C1 segment of cervical spinal cord (tissue), 14 donors: Measurements from ENCODE around the gene TBX10.
"Not testable (repeated sequence)": the region's sequence is repeated elsewhere in the genome, so short reads cannot be mapped to it uniquely, and the experiment has no call there.

Experiments used
- DNase-seq, 14 donors: peaks; one replicate each; lab custom pipeline; 2025; lab: John Stamatoyannopoulos, UW

TBX10 gene

GRCh38 chr11:67664696-67665540 is 25.4 kb upstream of the TBX10 start:
- DNase-seq = no peak

DNA sequence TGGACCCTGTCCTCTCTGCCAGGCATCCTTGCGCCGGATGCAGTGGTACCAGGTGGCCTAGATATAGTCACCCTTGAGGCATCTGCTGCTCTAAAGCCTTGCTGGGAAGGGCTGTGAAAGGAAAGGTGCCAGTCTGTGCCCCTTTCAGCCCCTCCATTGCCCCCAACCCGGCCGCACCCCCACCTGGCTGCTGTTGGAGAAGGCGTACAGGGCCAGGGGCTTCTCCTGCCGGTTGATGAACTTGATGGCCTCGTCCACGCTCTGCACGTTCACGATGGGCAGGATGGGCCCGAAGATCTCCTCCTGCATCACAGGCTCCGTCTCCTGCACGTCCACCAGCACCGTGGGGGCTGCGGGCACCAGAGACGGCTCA is 24.6 kb upstream of the TBX10 start:
- DNase-seq = no peak

- no peak for DNase-seq
These were observed 24.1 kb upstream of the TBX10 start for GRCh38 chr11:67663532-67664212.

GRCh38 chr11:67662835-67663531 is 23.4 kb upstream of the TBX10 start:
- no peak for DNase-seq

DNA sequence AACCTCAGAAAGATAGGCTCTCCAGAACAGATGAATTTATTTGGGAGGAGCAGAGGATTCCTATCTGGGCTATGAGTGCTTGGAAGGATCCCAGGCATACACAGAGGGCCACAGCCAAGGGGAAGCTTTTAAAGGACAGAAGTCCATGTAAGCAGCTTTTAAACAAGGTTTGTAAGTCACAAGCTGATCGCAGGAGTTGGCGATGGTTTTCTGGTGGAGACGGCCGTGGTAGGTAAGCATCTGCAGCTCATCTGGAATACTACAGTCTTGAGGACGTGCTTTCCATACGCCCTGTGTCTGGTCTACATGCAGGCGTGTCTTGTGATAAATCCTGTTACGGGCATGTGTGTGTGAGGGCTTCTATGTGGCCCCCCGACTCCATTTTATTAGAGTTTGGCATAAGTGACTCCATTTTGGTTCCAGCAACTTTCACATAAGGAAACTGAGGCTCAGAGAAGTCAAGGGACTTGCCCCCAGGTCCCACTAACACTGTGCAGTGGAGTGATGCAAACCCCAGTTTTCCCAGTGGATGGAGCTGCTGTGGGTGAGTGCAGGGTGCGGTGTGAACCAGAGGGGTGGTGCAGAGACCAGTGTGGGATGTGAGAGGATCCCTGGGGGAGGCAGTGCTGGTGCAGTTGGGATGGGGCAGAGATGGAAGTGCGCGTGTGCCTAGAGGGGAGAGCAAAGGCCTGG is 22.7 kb upstream of the TBX10 start:
- no peak for DNase-seq

DNA sequence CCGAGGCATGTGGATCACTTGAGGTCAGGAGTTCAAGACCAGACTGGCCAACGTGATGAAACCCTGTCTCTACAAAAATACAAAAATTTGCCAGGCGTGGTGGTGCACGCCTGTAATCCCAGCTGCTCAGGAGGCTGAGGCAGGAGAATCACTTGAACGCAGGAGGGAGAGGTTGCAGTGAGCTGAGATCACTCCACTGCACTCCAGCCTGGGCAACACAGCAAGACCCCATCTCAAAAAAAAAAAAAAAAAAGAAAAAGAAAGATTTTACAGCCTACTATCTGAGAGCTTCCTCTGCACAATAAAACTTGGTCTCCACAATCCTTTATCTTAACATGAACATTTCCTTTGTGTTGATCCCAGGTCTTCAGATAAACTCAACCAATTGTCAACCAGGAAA is 21.2 kb upstream of the TBX10 start:
- not testable (repeated sequence) for DNase-seq

GRCh38 chr11:67659651-67660165 is 20.1 kb upstream of the TBX10 start:
- not testable (repeated sequence) for DNase-seq

DNA sequence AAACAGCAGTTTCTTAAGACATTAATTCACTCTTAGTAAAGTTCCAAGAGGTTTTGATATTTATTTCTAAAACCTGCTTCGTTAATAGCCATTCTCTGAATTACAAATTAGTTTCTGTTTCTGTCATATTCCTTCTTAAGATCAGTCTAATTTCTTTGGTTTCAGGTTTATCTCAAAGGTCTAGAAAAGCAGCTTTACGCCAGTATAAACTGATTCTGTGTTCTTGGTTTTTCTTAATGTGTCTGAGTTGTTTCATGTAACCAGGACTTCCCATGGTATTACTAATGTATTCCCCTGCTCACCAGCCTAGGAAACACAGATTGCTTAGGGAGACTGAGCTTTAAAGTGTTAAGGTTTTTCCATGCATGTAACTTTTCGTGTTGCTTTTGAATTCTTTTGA is 17.7 kb upstream of the TBX10 start:
- no peak for DNase-seq

GRCh38 chr11:67656278-67656922 is 16.8 kb upstream of the TBX10 start:
- no peak for DNase-seq

- no peak for DNase-seq
These were observed 14.7 kb upstream of the TBX10 start for GRCh38 chr11:67654225-67654624.

GRCh38 chr11:67652965-67653845 is 13.6 kb upstream of the TBX10 start:
- DNase-seq = no peak

GRCh38 chr11:67651976-67652781 is 12.6 kb upstream of the TBX10 start:
- peak in 1 of 14 donors; percentile 9 for DNase-seq

GRCh38 chr11:67649634-67650510 is 10.3 kb upstream of the TBX10 start:
- no peak for DNase-seq

DNA sequence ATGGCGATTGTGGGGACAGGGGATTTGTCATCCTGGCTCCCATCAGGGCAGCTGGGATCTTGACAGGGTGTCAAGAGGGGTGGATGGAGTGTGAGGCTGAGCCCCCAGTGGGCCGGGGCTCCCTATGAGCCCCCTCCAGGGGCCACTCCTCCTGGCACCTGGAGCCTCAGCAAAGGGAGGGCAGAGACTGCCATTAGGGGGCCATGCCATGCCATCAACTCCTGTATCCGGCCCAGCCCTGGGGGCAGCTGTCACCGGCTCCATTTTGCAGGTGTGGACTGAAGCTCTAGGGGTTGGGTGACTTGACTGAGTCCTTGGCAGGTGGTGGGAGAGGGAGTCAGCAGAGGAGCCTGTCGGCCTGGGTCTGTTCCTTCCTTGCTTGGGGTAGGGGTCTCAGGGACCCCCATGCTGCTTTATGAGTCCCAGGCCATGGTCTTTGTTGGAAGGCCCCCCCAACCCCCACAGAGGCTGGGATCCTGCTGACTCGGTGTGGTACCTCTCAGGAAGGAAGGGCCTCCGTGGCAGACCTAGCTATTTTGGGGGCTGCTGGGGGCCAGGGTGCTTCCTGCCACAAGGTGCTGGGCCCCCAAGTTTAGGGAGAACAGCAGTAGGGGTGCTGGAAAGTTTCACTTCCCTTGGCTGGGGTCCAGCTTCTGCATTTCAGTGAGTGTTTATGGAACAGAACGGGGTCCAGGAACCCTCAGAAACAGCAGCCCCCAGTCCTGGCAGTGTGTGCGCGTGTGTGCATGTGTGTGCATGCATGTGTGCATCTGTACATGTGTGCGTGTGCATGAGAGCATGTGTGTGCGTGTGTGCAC is 9.4 kb upstream of the TBX10 start:
- DNase-seq = peak in 4 of 14 donors; percentile 11 to 54 (median 27)

GRCh38 chr11:67648140-67648795 is 8.7 kb upstream of the TBX10 start:
- DNase-seq = no peak

- no peak for DNase-seq
These were observed 7.9 kb upstream of the TBX10 start for GRCh38 chr11:67647471-67647870.
